C4-2B (cell line): ENCODE data around the gene VCAN.

ENCODE experiments used
- H3K27ac ChIP-seq: fragments of 450-650 bp; 2 replicates; pipeline ENCODE4 v1.5.1; 2017
- CTCF ChIP-seq: fragments of 450-650 bp; conservative IDR thresholded peaks from 2 replicates; pipeline ENCODE4 v1.5.1; 2017; ENCODE audit warnings: mild to moderate bottlenecking
- ZFX ChIP-seq: fragments of 450-650 bp; IDR thresholded peaks from 2 replicates; pipeline ENCODE4 v1.6.1; 2017

VCAN gene

DNA sequence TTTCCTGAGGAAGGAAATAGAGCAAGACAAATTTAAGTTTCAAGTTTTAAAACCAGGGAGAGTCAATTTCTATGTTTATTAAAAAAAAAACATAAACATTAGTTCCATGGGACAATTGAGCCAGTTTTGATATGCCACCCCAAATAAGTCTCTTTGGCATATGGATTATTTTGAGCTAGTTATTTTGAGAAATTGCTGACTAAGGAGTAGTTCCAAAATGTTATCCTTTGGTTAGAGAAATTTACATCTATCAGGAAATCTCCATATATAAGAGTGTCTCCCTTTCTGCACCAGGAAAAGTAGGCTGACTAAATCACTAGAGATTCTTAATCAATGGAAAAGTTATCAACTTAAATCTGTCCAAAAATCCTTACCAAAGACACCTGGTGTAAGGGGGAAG is 143.3 kb downstream of the VCAN start:
- TF ChIP-seq CTCF (no peak), ZFX (no peak)
- no peak overlapping the region for H3K27ac ChIP-seq

DNA sequence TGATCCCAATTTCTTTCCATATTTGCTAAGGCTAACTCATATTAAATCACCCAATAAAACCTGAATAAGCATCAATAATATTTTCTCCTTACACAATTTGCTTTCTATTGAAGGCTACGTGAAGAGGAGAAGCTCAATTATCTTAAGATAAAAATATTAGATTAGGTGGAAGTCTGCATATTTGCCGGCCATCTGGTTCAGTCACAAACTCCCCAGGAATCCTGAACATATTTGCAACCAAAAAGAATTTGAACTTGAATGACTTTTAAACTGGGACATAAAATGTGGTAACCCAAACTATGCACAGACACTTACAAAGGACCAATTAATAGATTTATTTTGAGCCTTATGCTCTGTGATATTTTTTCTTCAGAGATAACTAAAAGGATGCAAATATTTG is 156.8 kb downstream of the VCAN start:
- H3K27ac ChIP-seq, result no peak overlapping the region
- TF ChIP-seq CTCF, result no peak
- TF ChIP-seq ZFX, result no peak
